PC-3 (cell line): Measurements from ENCODE around the gene SIL1.

ENCODE experiments used
- CTCF ChIP-seq: fragments of 300-600 bp; sonication (generic); conservative IDR thresholded peaks from 2 replicates; pipeline ENCODE4 v1.5.1; 2017; ENCODE audit warnings: antibody characterized with exemption, low read depth, mild to moderate bottlenecking, low read length
- EZH2 ChIP-seq: fragments of 300-600 bp; sonication (generic); IDR thresholded peaks from one replicate; pipeline ENCODE4 v1.6.1; 2017; ENCODE audit warnings: antibody characterized with exemption, mild to moderate bottlenecking, low read length; ENCODE audit not compliant: unreplicated experiment
- EZH2phosphoT487 ChIP-seq: fragments of 300-600 bp; sonication (generic); IDR thresholded peaks from 2 replicates; pipeline ENCODE4 v1.6.1; 2018; ENCODE audit warnings: mild to moderate bottlenecking, antibody characterized with exemption, low read length, borderline replicate concordance

GRCh38 chr5:139104577-139105276, 93.4 kb downstream of the SIL1 start:
- TF ChIP-seq CTCF: no peak
- no peak for TF ChIP-seq EZH2phosphoT487
- TF ChIP-seq EZH2: no peak
